HG02623 (cell line): ENCODE data around the gene ANKRD16.
A peak's percentile ranks its signal among the peaks of the same experiment; 100 is the strongest.
"Not testable (repeated sequence)": the region's sequence is repeated elsewhere in the genome, so short reads cannot be mapped to it uniquely, and the experiment has no call there.

Experiments used
- ATAC-seq: cut with Tn5 transposase; IDR thresholded peaks from one replicate; pipeline ENCODE4 v1.9.1; 2021; ENCODE audit warnings: moderate library complexity; ENCODE audit not compliant: unreplicated experiment

Gene ANKRD16

GRCh38 chr10:5889624-5890451 lies at the start of gene ANKRD16, which contains the start of gene FBH1:
Gene ANKRD16, minus strand, starts transcription at chr10:5889893. Its CDS starts 539 bp downstream, at chr10:5889354.
Gene FBH1, plus strand, starts transcription at chr10:5890243. Its CDS starts 103 bp downstream, at chr10:5890346.
- peak; percentile 80 for ATAC-seq

- ATAC-seq, result no peak
These were observed 48.6 kb upstream of the ANKRD16 start for GRCh38 chr10:5938291-5938690.

GRCh38 chr10:5937016-5937415 lies 47.3 kb upstream of the ANKRD16 start:
- no peak for ATAC-seq

GRCh38 chr10:5935628-5936027 lies 45.9 kb upstream of the ANKRD16 start:
- ATAC-seq, result no peak

GRCh38 chr10:5933909-5934546 lies 44.3 kb upstream of the ANKRD16 start:
- ATAC-seq, result no peak

- ATAC-seq, result no peak
These were observed 42.7 kb upstream of the ANKRD16 start for GRCh38 chr10:5932345-5932744.

GRCh38 chr10:5930272-5930671 lies 40.6 kb upstream of the ANKRD16 start:
- no peak for ATAC-seq

GRCh38 chr10:5929442-5929841 lies 39.7 kb upstream of the ANKRD16 start:
- ATAC-seq, result no peak

GRCh38 chr10:5927306-5927705 lies 37.6 kb upstream of the ANKRD16 start:
- ATAC-seq, result no peak

- ATAC-seq, result no peak
These were observed 35.2 kb upstream of the ANKRD16 start for GRCh38 chr10:5924889-5925288.

GRCh38 chr10:5921746-5922145 lies 32.1 kb upstream of the ANKRD16 start:
- no peak for ATAC-seq

GRCh38 chr10:5919568-5919967 lies 29.9 kb upstream of the ANKRD16 start:
- no peak for ATAC-seq

GRCh38 chr10:5918763-5919162 lies 29.1 kb upstream of the ANKRD16 start:
- ATAC-seq, result no peak

GRCh38 chr10:5917305-5917704 lies 27.6 kb upstream of the ANKRD16 start:
- ATAC-seq, result no peak

- ATAC-seq, result no peak
These were observed 25.8 kb upstream of the ANKRD16 start for GRCh38 chr10:5915451-5915850.

GRCh38 chr10:5913736-5914135 lies 24.0 kb upstream of the ANKRD16 start:
- no peak for ATAC-seq

GRCh38 chr10:5911670-5912069 lies 22.0 kb upstream of the ANKRD16 start:
- ATAC-seq, result no peak

- no peak for ATAC-seq
These were observed 20.8 kb upstream of the ANKRD16 start for GRCh38 chr10:5910323-5911100.

GRCh38 chr10:5908676-5909075 lies 19.0 kb upstream of the ANKRD16 start:
- not testable (repeated sequence) for ATAC-seq

- no peak for ATAC-seq
These were observed 17.0 kb upstream of the ANKRD16 start for GRCh38 chr10:5906651-5907050.

- ATAC-seq, result no peak
These were observed 16.3 kb upstream of the ANKRD16 start for GRCh38 chr10:5905854-5906507.
